ENCODE results near the gene ABL1.

ABL1 gene

DNA sequence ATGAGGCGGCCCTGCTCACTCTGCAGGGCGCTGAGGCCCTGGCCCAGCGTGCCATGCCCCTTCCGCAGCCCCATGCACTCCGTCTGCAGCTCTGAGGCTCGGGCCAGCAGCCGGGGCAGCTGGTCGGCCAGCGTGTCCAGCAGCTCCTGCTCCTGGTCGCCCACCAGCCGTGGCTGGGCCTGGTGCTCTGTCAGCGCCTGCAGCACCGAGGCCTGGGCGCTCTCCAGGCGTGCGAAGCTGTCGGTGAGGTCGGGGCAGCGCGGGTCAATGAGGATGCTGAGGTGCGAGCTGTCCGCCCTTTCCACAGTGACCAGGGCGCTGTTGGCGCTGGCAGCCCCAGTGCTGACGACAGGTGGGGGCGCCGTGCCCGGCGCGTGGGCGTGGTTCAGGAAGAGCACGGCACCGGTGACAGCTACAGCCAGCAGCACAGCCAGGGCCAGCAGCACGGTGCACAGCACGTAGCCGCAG is 94.6 kb downstream of the ABL1 start:
- H3K27ac ChIP-seq (ENCODE audit: low read depth, low read length), result no peak overlapping the region
- peaks cover 3 to 24% of the 10 kb centered on the region in 2 donors for H3K27me3 ChIP-seq (ENCODE audit: control insufficient read depth in 1 of 2, insufficient read depth in 2 of 2, low read length in 2 of 2)

DNA sequence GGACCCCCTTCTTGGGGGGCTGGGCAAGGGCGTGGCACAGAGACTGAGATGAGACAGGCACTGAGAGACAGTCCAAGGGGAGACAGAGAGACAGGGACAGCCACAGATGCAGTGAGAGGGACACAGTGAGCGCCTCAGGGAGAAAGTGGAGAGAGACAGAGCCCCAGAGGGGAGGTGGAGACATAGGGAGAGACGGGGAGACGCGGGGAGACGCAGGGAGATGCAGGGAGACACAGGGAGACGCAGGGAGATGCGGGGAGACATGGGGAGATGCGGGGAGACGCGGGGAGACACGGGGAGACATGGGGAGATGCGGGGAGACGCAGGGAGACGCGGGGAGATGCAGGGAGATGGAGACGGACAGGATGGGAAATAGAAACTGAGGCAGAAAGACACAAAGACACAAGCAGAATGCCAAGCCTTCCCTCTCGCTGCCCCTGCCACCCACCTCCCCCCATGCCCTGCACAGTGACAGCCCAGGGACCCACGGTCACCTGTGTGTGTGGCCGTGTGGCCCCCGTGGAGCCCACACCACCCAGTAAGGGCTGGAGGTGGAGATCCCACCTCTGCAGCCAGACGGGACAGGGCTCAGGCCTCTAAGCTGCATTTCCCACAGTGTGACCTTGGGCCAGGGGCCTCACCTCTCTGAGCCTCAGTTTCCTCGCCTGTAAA is 95.2 kb downstream of the ABL1 start:
- H3K4me1 ChIP-seq (ENCODE audit: insufficient read depth, low read length), result no peaks in the 10 kb centered on the region
- peaks cover 10 to 27% of the 10 kb centered on the region in 2 donors for H3K27me3 ChIP-seq (ENCODE audit: control insufficient read depth in 1 of 2, insufficient read depth in 2 of 2, low read length in 2 of 2)
- no peaks in the 10 kb centered on the region for H3K36me3 ChIP-seq (ENCODE audit: insufficient read depth, low read length)
- no peak overlapping the region for H3K27ac ChIP-seq (ENCODE audit: low read depth, low read length)
- H3K4me3 ChIP-seq (ENCODE audit: low read depth in 1 of 2, low read length in 2 of 2), result no peak overlapping the region
- H3K9me3 ChIP-seq (ENCODE audit: low read length), result no peaks in the 10 kb centered on the region
- no peak overlapping the region for H3K9ac ChIP-seq (ENCODE audit: low read length)

More for the DNA sequence above, 94.6 kb downstream of the ABL1 start:
- Histone ChIP-seq H3K9me3 (ENCODE audit: low read length) (no peaks in the 10 kb centered on the region), H3K9ac (ENCODE audit: low read length) (no peak overlapping the region), H3K4me1 (ENCODE audit: insufficient read depth, low read length) (no peaks in the 10 kb centered on the region), H3K4me3 (ENCODE audit: low read depth in 1 of 2, low read length in 2 of 2) (no peak overlapping the region), H3K36me3 (ENCODE audit: insufficient read depth, low read length) (no peaks in the 10 kb centered on the region)

DNA sequence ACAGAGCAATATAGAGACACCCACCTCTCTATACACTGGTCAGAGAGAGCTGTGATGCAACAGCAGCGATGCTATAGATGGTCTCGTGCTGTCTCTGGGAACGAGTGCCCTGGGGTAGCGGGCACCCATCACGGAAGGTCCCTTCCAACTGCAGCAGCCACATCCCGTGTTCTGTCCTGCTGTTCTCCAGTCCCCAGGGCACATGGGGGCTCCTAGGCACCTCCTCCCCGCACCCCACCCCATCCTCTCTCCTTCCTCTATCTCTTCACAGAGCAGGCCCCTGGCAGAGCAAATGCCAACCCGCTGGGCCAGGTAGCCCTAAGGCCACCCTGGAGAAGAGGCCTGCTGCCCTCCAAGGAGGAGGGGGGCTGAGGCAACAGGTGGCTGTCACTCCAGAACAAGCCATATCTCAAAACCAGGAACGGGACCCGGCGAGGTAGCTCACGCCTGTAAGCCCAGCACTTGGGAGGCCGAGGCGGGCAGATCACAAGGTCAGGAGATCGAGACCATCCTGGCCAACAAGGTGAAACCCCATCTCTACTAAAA is 95.8 kb downstream of the ABL1 start:
- Histone ChIP-seq H3K4me1 (ENCODE audit: insufficient read depth, low read length) (no peaks in the 10 kb centered on the region), H3K9ac (ENCODE audit: low read length) (no peak overlapping the region), H3K27me3 (ENCODE audit: control insufficient read depth in 1 of 2, insufficient read depth in 2 of 2, low read length in 2 of 2) (peaks cover 16 to 34% of the 10 kb centered on the region in 2 donors), H3K27ac (ENCODE audit: low read depth, low read length) (no peak overlapping the region), H3K36me3 (ENCODE audit: insufficient read depth, low read length) (no peaks in the 10 kb centered on the region), H3K4me3 (ENCODE audit: low read depth in 1 of 2, low read length in 2 of 2) (no peak overlapping the region), H3K9me3 (ENCODE audit: low read length) (no peaks in the 10 kb centered on the region)

DNA sequence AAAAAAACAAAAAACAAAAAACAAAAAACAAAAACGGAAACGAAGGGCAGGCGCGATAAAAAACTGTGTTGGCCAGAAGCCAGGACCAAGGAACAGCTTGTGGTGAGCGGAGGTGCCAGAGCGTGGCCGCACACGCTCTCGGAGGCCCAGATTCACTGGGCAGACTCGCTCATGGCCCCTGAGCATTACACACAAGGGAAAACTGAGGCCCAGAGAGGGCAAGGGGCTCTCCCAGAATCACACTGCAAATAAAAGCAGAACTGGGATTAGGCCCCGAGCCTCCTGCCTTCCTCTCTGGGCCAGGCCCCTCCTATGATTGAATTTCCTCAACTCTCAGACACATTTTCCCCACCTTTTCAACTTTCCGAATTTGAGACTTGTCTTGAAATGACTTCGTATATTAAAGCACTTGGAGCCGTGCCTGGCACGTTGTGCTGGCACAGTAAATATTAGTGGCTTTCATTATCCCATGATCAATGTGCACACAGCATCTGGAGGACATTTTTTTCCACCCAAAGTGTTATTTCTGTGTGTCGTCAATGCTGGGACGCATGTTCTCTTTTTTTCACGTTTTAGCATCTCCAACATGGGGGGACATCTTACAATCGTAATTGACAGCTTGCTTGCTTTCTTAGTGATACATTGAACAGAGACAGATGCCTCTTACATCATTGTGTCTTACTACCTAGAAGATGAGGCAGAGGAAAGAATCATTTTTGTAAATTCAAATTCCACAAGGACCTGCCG is 96.6 kb downstream of the ABL1 start:
- Histone ChIP-seq H3K9me3 (ENCODE audit: low read length) (no peaks in the 10 kb centered on the region), H3K36me3 (ENCODE audit: insufficient read depth, low read length) (no peaks in the 10 kb centered on the region), H3K9ac (ENCODE audit: low read length) (no peak overlapping the region), H3K27me3 (ENCODE audit: control insufficient read depth in 1 of 2, insufficient read depth in 2 of 2, low read length in 2 of 2) (peaks cover 23 to 42% of the 10 kb centered on the region in 2 donors), H3K4me1 (ENCODE audit: insufficient read depth, low read length) (no peaks in the 10 kb centered on the region), H3K27ac (ENCODE audit: low read depth, low read length) (no peak overlapping the region), H3K4me3 (ENCODE audit: low read depth in 1 of 2, low read length in 2 of 2) (no peak overlapping the region)

DNA sequence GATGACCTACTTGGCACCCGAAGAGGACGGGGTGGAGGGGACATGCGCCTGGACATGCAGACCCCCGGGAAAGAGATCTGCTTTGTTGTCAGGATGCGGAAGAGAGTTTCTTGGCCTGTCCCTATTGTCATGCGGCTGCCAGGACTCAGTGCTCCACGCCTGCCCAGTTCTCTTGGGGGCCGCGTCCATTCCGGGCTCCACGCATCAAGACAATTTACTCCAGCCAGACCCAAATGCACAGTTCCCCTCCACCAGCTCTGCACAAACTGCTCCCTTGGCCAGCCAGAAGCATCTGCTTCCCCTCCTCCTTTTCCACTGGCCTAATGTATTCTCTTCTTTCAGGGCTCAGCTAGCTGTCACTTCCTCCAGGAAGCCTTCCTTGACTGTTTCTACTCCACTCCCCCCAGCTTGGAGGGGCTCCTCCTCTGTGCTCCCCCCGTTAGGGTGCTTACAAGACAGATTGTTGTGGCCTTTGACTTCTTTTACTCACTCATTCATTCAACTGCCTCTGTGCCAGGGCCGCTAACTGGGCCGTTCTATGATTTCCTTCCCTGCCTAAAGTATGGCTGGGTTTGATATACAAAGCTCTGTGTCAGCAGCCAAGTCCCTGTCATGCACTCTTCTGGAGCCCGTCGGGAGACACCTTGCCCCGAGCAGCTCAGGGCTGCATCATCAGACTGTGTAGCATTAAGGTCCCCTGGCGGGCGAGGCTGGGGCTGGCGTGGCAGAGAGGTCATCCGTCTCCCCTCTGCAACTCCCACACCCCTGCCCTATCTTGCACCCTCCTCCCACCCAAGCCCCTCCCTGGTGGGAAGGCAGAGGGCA is 97.4 kb downstream of the ABL1 start:
- Histone ChIP-seq H3K4me3 (ENCODE audit: low read depth in 1 of 2, low read length in 2 of 2) (no peak overlapping the region), H3K27ac (ENCODE audit: low read depth, low read length) (no peak overlapping the region), H3K27me3 (ENCODE audit: control insufficient read depth in 1 of 2, insufficient read depth in 2 of 2, low read length in 2 of 2) (peaks cover 30 to 49% of the 10 kb centered on the region in 2 donors), H3K36me3 (ENCODE audit: insufficient read depth, low read length) (no peaks in the 10 kb centered on the region), H3K9ac (ENCODE audit: low read length) (no peak overlapping the region), H3K4me1 (ENCODE audit: insufficient read depth, low read length) (no peaks in the 10 kb centered on the region), H3K9me3 (ENCODE audit: low read length) (no peaks in the 10 kb centered on the region)

DNA sequence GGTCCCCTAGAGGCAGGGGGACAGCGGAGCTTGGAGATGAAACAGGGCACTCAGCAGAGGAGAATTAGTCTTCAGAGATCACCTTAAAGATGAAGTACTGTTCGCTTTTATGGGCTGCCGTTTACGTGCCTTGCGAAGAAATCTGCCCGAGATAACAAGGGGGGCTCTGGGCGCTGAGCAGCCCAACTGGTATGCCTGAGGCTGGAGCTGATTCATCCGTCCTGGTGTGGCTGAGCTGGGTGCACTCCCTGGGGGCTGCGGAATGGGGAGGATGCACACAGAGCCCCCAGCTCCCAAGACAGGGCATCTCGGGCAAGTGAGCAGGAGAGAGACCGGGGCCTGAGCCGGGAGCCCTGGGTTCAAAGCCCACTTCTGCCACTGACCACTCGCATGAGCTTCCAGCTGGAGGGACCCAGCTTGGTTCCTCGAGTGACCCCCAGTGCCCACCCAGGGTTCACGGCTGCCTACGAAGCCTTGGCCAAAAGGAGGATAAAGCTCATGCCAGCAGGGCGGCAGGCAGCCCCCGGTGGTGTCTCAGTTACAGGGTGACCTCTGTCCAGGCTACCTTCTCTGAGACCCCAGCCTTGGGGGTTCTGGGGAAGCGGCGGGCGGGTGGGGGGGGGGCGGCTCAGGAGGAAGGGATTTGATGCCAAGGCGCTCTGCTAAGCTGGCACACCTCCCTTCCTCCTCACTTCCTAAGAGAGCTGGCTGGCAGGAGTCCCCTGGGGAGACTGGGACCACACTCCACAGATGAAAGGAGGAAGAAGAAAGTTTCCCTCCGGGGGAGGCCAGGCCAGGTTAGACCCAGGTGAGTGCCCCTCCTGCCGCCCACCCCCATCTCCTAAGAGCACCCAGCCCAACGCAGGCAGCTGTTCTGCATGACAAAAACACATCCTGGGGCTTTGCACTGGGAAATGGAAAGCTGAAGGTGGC is 98.3 kb downstream of the ABL1 start:
- Histone ChIP-seq H3K4me1 (ENCODE audit: insufficient read depth, low read length) (peaks cover 5% of the 10 kb centered on the region), H3K27ac (ENCODE audit: low read depth, low read length) (no peak overlapping the region), H3K9me3 (ENCODE audit: low read length) (no peaks in the 10 kb centered on the region), H3K4me3 (ENCODE audit: low read depth in 1 of 2, low read length in 2 of 2) (no peak overlapping the region), H3K36me3 (ENCODE audit: insufficient read depth, low read length) (no peaks in the 10 kb centered on the region), H3K27me3 (ENCODE audit: control insufficient read depth in 1 of 2, insufficient read depth in 2 of 2, low read length in 2 of 2) (peaks cover 38 to 59% of the 10 kb centered on the region in 2 donors), H3K9ac (ENCODE audit: low read length) (no peak overlapping the region)

DNA sequence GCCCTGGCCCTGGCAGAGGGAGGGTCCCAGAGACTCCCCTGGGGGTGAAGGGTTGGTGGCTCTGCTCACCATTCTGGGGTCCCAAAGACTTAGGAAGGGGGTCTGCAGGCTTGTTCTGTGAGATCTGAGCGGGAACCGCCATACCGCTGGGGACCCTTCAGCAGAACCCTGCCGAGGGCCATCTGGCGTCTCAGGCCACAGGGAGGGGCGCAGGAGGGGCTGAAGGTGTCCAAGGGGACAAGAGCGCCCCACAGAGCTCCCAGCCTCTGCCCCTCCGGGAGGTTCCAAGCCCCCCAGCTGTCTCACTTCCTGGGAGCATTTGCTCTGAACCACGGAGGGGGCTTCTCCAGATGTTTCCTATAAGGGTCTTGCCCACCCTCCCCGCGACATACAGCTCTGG is 99.2 kb downstream of the ABL1 start:
- Histone ChIP-seq H3K4me1 (ENCODE audit: insufficient read depth, low read length) (peaks cover 5% of the 10 kb centered on the region), H3K4me3 (ENCODE audit: low read depth in 1 of 2, low read length in 2 of 2) (no peak overlapping the region), H3K27me3 (ENCODE audit: control insufficient read depth in 1 of 2, insufficient read depth in 2 of 2, low read length in 2 of 2) (peaks cover 38 to 65% of the 10 kb centered on the region in 2 donors), H3K9ac (ENCODE audit: low read length) (no peak overlapping the region), H3K36me3 (ENCODE audit: insufficient read depth, low read length) (no peaks in the 10 kb centered on the region), H3K9me3 (ENCODE audit: low read length) (no peaks in the 10 kb centered on the region), H3K27ac (ENCODE audit: low read depth, low read length) (no peak overlapping the region)

DNA sequence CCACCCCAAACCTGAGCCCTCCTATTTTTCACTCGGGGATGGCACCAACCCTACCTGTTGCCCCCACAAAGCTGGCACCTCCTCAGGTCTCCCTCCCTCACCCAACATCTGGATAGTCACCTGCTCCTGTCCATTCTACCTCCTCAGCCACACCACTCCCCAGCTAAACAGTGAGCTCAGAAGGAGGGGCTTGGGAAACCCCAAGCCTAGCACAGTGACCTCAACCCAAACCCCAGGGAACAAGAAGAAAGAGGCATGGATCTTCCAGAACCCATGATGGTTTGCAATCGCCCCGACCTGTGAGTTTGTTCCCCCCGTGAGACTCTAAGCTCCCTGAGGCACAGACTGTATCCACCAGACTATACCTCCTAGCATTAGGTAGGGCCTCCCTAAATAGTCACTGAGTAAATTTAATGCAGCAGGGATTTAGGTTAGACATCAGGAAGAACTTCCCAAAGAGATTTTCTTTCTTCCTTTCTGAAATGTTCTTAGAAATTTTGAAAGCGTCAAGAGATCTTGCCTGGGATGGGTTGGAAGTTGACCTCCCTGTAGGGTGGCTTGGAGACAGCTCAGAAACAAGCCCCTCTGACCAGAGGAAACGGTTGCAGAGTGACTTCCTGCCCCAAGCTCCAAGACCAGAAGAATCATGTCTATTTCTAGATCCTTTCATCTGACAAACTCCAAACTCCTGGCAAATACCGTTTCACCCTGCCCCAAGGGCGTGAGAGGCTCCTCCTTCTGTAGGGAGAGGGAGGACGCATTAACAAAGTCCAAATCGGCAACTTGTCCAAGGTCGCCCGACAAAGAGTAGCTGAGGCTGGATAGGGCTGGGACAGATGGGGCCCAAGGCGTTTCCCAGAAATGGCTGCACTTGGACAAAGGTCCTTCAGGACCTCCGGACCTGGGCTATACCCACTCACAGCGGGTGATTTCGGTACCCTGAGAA is 99.9 kb downstream of the ABL1 start:
- Histone ChIP-seq H3K4me3 (ENCODE audit: low read depth in 1 of 2, low read length in 2 of 2) (no peak overlapping the region), H3K9me3 (ENCODE audit: low read length) (no peaks in the 10 kb centered on the region), H3K36me3 (ENCODE audit: insufficient read depth, low read length) (no peaks in the 10 kb centered on the region), H3K27me3 (ENCODE audit: control insufficient read depth in 1 of 2, insufficient read depth in 2 of 2, low read length in 2 of 2) (peaks cover 38 to 69% of the 10 kb centered on the region in 2 donors), H3K9ac (ENCODE audit: low read length) (no peak overlapping the region), H3K4me1 (ENCODE audit: insufficient read depth, low read length) (peaks cover 5% of the 10 kb centered on the region), H3K27ac (ENCODE audit: low read depth, low read length) (no peak overlapping the region)

DNA sequence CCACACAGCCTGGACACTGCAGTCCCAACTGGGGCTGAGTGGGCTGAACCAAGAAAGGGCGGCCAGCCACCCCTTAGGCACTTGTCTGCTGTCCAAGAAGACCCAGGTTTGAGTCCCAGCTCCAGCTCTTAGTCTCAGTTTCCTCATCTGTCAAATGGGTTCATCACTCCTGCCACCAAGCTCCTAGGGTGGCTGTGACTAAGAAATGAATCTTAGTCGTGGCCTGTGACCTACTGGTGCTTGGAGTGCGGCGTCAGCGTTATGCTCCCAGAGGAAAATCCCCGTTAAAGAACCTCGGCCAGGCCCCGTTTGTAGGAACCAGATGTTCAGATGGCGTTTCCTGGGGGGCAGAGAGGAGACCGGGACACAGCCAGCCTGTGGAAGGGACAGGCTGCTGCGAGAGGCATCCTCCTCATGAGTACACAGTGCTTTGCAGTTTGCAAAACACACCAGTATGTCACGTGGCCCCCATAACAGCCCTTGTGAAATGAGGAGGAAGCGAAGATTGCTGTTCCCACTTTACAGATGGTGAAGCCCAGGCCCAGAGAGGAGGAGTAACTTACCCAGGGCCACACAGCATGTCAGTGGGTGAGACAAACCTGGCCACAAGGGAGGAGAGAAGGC is 100.7 kb downstream of the ABL1 start:
- peaks cover 5% of the 10 kb centered on the region for H3K4me1 ChIP-seq (ENCODE audit: insufficient read depth, low read length)

More for the DNA sequence above, 100.7 kb downstream of the ABL1 start:
- Histone ChIP-seq H3K9me3 (ENCODE audit: low read length) (no peaks in the 10 kb centered on the region), H3K4me3 (ENCODE audit: low read depth in 1 of 2, low read length in 2 of 2) (no peak overlapping the region), H3K27me3 (ENCODE audit: control insufficient read depth in 1 of 2, insufficient read depth in 2 of 2, low read length in 2 of 2) (peaks cover 46 to 76% of the 10 kb centered on the region in 2 donors), H3K27ac (ENCODE audit: low read depth, low read length) (no peak overlapping the region), H3K9ac (ENCODE audit: low read length) (no peak overlapping the region), H3K36me3 (ENCODE audit: insufficient read depth, low read length) (no peaks in the 10 kb centered on the region)

Measured in muscle layer of colon (tissue), 2 donors.